Mesothelial cell of epicardium (in vitro differentiated cells): ENCODE results near the gene CARNS1. TPM values are rescaled to one million over a fixed set of nuclear protein-coding genes. Genes with fewer than 3 reads are reported as not detected.

ENCODE experiments used
- DNase-seq, 2 experiments: peaks; one replicate each; pipeline ENCODE4 v3.0.0; 2021; ENCODE audit warnings: low spot score in 2 of 2; ENCODE audit not compliant: unreplicated experiment in 2 of 2
- H3K27ac Mint-ChIP-seq: 2 replicates; pipeline ENCODE4 v1.8.0; 2021; ENCODE audit warnings: mixed read lengths
- H3K27me3 Mint-ChIP-seq: 2 replicates; pipeline ENCODE4 v1.8.0; 2021; ENCODE audit warnings: low read depth, mixed read lengths
- H3K36me3 Mint-ChIP-seq: 2 replicates; pipeline ENCODE4 v1.8.0; 2021; ENCODE audit warnings: mixed read lengths
- H3K4me1 Mint-ChIP-seq: 2 replicates; pipeline ENCODE4 v1.8.0; 2021; ENCODE audit warnings: mixed read lengths
- H3K4me3 Mint-ChIP-seq: 2 replicates; pipeline ENCODE4 v1.8.0; 2021; ENCODE audit warnings: mild to moderate bottlenecking, moderate library complexity, mixed read lengths
- H3K9me3 Mint-ChIP-seq: 2 replicates; pipeline ENCODE4 v1.8.0; 2021; ENCODE audit warnings: mixed read lengths
- total RNA-seq: library from RNA; stranded (reverse); gene quantifications from 3 replicates; pipeline ENCODE4 v1.2.1, GENCODE V29; 2021
- TF ChIP-seq, protein P1 (sequence below): fragments of 200-600 bp; sonication (generic); IDR thresholded peaks from one replicate; pipeline ENCODE4 v1.5.0; 2021; ENCODE audit warnings: antibody characterized with exemption; ENCODE audit not compliant: unreplicated experiment

CARNS1 gene
- total RNA-seq, 1 donor from 2014 or later, result 21.1 TPM

- peaks cover 2% of the 10 kb centered on the region for H3K36me3 Mint-ChIP-seq
- TF ChIP-seq, protein P1, sequence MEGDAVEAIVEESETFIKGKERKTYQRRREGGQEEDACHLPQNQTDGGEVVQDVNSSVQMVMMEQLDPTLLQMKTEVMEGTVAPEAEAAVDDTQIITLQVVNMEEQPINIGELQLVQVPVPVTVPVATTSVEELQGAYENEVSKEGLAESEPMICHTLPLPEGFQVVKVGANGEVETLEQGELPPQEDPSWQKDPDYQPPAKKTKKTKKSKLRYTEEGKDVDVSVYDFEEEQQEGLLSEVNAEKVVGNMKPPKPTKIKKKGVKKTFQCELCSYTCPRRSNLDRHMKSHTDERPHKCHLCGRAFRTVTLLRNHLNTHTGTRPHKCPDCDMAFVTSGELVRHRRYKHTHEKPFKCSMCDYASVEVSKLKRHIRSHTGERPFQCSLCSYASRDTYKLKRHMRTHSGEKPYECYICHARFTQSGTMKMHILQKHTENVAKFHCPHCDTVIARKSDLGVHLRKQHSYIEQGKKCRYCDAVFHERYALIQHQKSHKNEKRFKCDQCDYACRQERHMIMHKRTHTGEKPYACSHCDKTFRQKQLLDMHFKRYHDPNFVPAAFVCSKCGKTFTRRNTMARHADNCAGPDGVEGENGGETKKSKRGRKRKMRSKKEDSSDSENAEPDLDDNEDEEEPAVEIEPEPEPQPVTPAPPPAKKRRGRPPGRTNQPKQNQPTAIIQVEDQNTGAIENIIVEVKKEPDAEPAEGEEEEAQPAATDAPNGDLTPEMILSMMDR, result no peak
- no peak for DNase-seq
Observed at GRCh38 chr11:67395555-67396258, 19.8 kb upstream of the CARNS1 start.

DNA sequence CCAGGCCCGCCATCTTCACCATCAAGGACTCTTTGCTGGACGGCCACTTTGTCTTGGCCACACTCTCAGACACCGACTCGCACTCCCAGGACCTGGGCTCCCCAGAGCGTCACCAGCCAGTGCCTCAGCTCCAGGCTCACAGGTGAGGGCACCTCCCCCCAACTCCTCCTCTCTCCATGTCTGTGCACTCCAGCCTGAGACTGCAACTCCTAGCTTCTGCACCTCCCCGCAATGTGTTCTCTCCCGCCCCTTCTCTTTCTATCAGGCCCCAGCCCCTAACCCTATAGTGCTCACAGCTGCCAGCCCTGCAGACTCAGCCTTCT, 19.3 kb upstream of the CARNS1 start:
- no peak overlapping the region for H3K4me3 Mint-ChIP-seq
- H3K36me3 Mint-ChIP-seq, result peaks cover 2% of the 10 kb centered on the region
- no peak overlapping the region for H3K27ac Mint-ChIP-seq
- peaks cover 22% of the 10 kb centered on the region for H3K4me1 Mint-ChIP-seq
- no peaks in the 10 kb centered on the region for H3K27me3 Mint-ChIP-seq
- H3K9me3 Mint-ChIP-seq, result no peaks in the 10 kb centered on the region
- DNase-seq, result no peak
- TF ChIP-seq, protein P1, result no peak

More at GRCh38 chr11:67395555-67396258, 19.8 kb upstream of the CARNS1 start:
- no peak overlapping the region for H3K27ac Mint-ChIP-seq
- H3K9me3 Mint-ChIP-seq, result no peaks in the 10 kb centered on the region
- H3K27me3 Mint-ChIP-seq, result no peaks in the 10 kb centered on the region
- peaks cover 25% of the 10 kb centered on the region for H3K4me1 Mint-ChIP-seq
- H3K4me3 Mint-ChIP-seq, result no peak overlapping the region

DNA sequence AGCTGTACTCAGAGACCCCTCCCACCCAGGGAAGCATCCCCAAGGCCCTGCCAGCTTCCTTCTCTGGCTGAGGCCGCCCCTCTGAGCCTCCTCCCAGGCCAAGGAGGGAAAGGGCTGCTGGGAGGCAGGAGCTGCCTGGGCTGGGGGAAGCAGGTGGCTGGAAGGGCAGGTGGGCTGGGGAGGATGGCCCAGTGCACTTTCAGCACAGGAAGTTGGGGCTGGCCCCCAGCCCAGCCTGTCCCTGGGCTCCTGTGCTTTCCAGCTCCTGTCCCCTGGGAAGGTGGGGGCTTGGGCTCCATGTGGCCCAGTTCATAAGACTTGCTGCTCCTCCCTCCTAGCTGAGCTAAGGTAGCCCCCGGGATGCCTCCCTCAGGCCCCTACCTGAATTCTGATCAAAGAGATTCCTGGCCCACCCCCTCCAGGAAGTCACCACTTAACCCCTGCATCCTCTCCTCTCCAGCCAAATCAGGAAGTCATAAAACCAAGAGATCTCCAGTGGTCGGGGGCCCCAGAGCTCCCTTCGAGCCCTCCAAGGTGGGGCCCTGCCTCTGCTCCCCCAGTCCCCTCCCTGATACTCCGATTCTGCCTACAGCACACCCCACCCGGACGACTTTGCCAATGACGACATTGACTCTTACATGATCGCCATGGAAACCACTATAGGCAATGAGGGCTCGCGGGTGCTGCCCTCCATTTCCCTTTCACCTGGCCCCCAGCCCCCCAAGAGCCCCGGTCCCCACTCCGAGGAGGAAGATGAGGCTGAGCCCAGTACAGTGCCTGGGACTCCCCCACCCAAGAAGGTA, 18.7 kb upstream of the CARNS1 start:
- Mint-ChIP-seq H3K27me3 (no peaks in the 10 kb centered on the region), H3K36me3 (peaks cover 2% of the 10 kb centered on the region), H3K9me3 (no peaks in the 10 kb centered on the region), H3K4me3 (no peak overlapping the region), H3K4me1 (peaks cover 19% of the 10 kb centered on the region), H3K27ac (peak overlapping the region; percentile 36)
- TF ChIP-seq, protein P1, result no peak
- DNase-seq, result no peak

- Mint-ChIP-seq H3K4me3 (no peak overlapping the region), H3K4me1 (peaks cover 18% of the 10 kb centered on the region), H3K36me3 (peaks cover 2% of the 10 kb centered on the region), H3K9me3 (no peaks in the 10 kb centered on the region), H3K27me3 (no peaks in the 10 kb centered on the region), H3K27ac (no peak overlapping the region)
- TF ChIP-seq, protein P1, result no peak
- no peak for DNase-seq
Observed at GRCh38 chr11:67397536-67397935, 17.9 kb upstream of the CARNS1 start.

- Mint-ChIP-seq H3K4me1 (peaks cover 15% of the 10 kb centered on the region), H3K27me3 (no peaks in the 10 kb centered on the region), H3K36me3 (peaks cover 2% of the 10 kb centered on the region), H3K27ac (no peak overlapping the region), H3K4me3 (no peak overlapping the region), H3K9me3 (no peaks in the 10 kb centered on the region)
- TF ChIP-seq, protein P1, result no peak
- DNase-seq, result no peak
Observed at GRCh38 chr11:67397986-67398660, 17.4 kb upstream of the CARNS1 start.
